Hepatocyte (in vitro differentiated cells): Measurements from ENCODE around the gene SFTPD.

Source experiments
- EZH2 ChIP-seq: fragments of 200-600 bp; sonication (generic); IDR thresholded peaks from 2 replicates; pipeline ENCODE4 v1.6.1; 2016; ENCODE audit warnings: antibody characterized with exemption, mild to moderate bottlenecking, borderline replicate concordance
- EZH2phosphoT487 ChIP-seq: fragments of 200-600 bp; sonication (generic); IDR thresholded peaks from one replicate; pipeline ENCODE4 v1.6.1; 2018; ENCODE audit warnings: antibody characterized with exemption, mild to moderate bottlenecking, low read depth, moderate library complexity; ENCODE audit not compliant: unreplicated experiment, severe bottlenecking
- TF ChIP-seq, protein P1 (sequence below): fragments of 200-600 bp; sonication (generic); IDR thresholded peaks from 2 replicates; pipeline ENCODE4 v1.5.1; 2016; ENCODE audit warnings: antibody characterized with exemption, mild to moderate bottlenecking; ENCODE audit not compliant: poor library complexity

DNA sequence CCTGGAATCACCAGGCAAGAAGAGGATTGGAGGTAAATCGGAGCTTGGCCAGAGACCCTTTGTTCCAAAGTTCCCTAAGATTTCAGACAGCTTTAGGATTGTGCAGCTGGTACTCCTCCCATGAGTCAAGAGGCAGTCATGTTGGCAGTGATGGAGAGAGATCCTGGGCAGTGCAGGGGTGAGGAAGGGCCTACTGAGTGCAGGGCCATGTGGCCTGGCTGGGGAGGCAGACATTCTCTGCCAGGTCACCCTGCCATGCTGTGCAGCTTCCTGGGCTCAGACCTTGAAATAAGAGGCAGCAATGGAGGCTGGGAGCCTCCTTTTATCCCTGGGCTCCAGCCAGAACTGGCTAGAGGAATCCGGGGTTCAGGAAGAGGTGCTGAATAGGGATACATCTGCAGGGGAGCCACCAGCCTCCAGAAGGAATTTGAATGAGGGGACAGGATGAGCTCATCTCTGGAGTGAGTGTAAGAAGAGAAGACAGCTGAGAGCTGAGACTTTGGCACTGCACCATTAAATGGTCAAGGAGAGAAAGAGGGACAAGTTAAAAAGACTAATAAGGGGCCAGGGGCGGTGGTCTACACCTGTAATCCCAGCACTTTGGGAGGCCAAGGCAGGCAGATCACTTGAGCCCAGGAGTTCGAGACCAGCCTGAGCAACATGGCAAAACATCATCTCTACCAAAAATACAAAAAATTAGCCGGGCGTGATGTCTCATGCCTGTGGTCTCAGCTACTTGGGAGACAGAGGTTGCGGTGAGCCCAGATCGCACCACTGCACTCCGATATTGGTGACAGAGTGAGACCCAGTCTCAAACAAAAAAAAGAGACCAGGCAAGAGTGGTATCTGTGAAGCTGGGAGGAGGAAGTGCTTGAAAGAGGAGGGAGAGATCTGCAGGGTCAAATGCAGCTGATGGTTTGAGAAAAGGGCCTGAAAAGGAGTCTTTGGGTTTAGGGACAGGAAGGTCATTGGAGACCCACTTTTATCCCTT is 12.0 kb downstream of the SFTPD start:
- TF ChIP-seq, protein P1, sequence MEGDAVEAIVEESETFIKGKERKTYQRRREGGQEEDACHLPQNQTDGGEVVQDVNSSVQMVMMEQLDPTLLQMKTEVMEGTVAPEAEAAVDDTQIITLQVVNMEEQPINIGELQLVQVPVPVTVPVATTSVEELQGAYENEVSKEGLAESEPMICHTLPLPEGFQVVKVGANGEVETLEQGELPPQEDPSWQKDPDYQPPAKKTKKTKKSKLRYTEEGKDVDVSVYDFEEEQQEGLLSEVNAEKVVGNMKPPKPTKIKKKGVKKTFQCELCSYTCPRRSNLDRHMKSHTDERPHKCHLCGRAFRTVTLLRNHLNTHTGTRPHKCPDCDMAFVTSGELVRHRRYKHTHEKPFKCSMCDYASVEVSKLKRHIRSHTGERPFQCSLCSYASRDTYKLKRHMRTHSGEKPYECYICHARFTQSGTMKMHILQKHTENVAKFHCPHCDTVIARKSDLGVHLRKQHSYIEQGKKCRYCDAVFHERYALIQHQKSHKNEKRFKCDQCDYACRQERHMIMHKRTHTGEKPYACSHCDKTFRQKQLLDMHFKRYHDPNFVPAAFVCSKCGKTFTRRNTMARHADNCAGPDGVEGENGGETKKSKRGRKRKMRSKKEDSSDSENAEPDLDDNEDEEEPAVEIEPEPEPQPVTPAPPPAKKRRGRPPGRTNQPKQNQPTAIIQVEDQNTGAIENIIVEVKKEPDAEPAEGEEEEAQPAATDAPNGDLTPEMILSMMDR, result no peak
- TF ChIP-seq EZH2 (no peak), EZH2phosphoT487 (no peak)
